Panc1 (cell line): Measurements from ENCODE around the gene CRELD2. TPM values are rescaled to one million over a fixed set of nuclear protein-coding genes. Genes with fewer than 3 reads are reported as not detected.
A peak's percentile ranks its signal among the peaks of the same experiment; 100 is the strongest.

Experiments used
- ATAC-seq: fragments of 200-7000 bp; cut with Tn5 transposase; 2 replicates; pipeline ENCODE4 v1.9.1; 2020; ENCODE audit warnings: mild to moderate bottlenecking, moderate library complexity
- BruUV-seq: library from RNA; stranded (reverse); fragments of 400-500 nt; replicated peaks from 2 replicates; lab custom pipeline; 2021; lab: Mats Ljungman, UMichigan
- CTCF ChIA-PET: fragments of 300-600 bp; sonication (Branson Sonifier 250); formaldehyde crosslinking; loops from one replicate; lab custom pipeline; 2022; ENCODE audit warnings: antibody characterized with exemption; lab: Charles Lee
- POLR2A ChIA-PET: fragments of 300-600 bp; sonication (Branson Sonifier 250); formaldehyde crosslinking; loops from one replicate; lab custom pipeline; 2022; ENCODE audit warnings: antibody characterized with exemption; lab: Charles Lee
- DNase-seq: peaks from one replicate; pipeline ENCODE4 v3.0.0-alpha.2; 2010; ENCODE audit warnings: low read depth, low spot score
- H3K27ac ChIP-seq: 2 replicates; pipeline ENCODE4 v1.5.1; 2011; ENCODE audit warnings: mild to moderate bottlenecking, low read length, inconsistent platforms
- H3K27me3 ChIP-seq: fragments of 200-500 bp; sonication (Bioruptor generic); 2 replicates; pipeline ENCODE4 v1.6.0; 2014; ENCODE audit warnings: low read length, inconsistent platforms; ENCODE audit not compliant: control insufficient read depth, insufficient read depth
- H3K36me3 ChIP-seq: fragments of 200-500 bp; sonication (Bioruptor generic); 2 replicates; pipeline ENCODE4 v1.5.1; 2014; ENCODE audit warnings: inconsistent platforms, mild to moderate bottlenecking, low read length, moderate library complexity; ENCODE audit not compliant: control insufficient read depth, insufficient read depth
- H3K4me1 ChIP-seq: 2 replicates; pipeline ENCODE4 v1.5.1; 2011; ENCODE audit warnings: inconsistent platforms, mild to moderate bottlenecking, low read length, moderate library complexity; ENCODE audit not compliant: control insufficient read depth, insufficient read depth
- H3K4me3 ChIP-seq, 2 experiments: 2 replicates each; pipeline ENCODE4 v1.5.1; 2011 to 2012; ENCODE audit warnings: low read depth in 2 of 2, low read length in 2 of 2, mild to moderate bottlenecking in 2 of 2, inconsistent platforms in 1 of 2, moderate library complexity in 1 of 2
- H3K9me3 ChIP-seq: fragments of 200-500 bp; sonication (Bioruptor generic); 2 replicates; pipeline ENCODE4 v1.5.1; 2014; ENCODE audit warnings: low read depth, mild to moderate bottlenecking, inconsistent platforms, low read length, moderate library complexity; ENCODE audit not compliant: control insufficient read depth, insufficient read depth
- POLR2AphosphoS5 ChIP-seq: IDR thresholded peaks from 2 replicates; pipeline ENCODE4 v1.6.1; 2012; ENCODE audit warnings: mild to moderate bottlenecking, low read depth, low read length, moderate library complexity
- SIN3A ChIP-seq: IDR thresholded peaks from 2 replicates; pipeline ENCODE4 v1.6.1; 2012; ENCODE audit warnings: low read depth, mild to moderate bottlenecking, low read length, moderate library complexity, borderline replicate concordance; ENCODE audit not compliant: insufficient read depth
- TCF7L2 ChIP-seq: IDR thresholded peaks from 2 replicates; pipeline ENCODE4 v1.6.1; 2011; ENCODE audit warnings: mild to moderate bottlenecking, low read depth, low read length, inconsistent platforms
- in situ Hi-C: cut with HindIII; loops from 2 replicates; pipeline ENCODE4 v1.10.0; 2016; ENCODE audit warnings: low sequenced_read_pairs, low pct_unique_long_range_greater_than_20kb
- intact Hi-C: fragments of 100-400 bp; cut with micrococcal nuclease; formaldehyde crosslinking; loops from one replicate; pipeline ENCODE4 v1.10.0; 2022; ENCODE audit not compliant: unreplicated experiment
- total RNA-seq: library from RNA; stranded (reverse); gene quantifications from one replicate; pipeline ENCODE4 v1.2.1, GENCODE V29; 2021; ENCODE audit not compliant: unreplicated experiment
- TF ChIP-seq, protein P1 (sequence below): fragments of 450-650 bp; IDR thresholded peaks from 2 replicates; pipeline ENCODE4 v1.5.1; 2017; ENCODE audit warnings: mild to moderate bottlenecking
- TF ChIP-seq, protein P2 (sequence below), 2 experiments: IDR thresholded peaks; 2 replicates each; pipeline ENCODE4 v1.6.1; 2011 to 2012; ENCODE audit warnings: low read depth in 2 of 2, control low read depth in 1 of 2, low read length in 1 of 2, mild to moderate bottlenecking in 1 of 2, moderate library complexity in 1 of 2; ENCODE audit not compliant: insufficient read depth in 1 of 2

Gene CRELD2
- total RNA-seq, 1 experiment from 2014 or later = 59.7 TPM

DNA sequence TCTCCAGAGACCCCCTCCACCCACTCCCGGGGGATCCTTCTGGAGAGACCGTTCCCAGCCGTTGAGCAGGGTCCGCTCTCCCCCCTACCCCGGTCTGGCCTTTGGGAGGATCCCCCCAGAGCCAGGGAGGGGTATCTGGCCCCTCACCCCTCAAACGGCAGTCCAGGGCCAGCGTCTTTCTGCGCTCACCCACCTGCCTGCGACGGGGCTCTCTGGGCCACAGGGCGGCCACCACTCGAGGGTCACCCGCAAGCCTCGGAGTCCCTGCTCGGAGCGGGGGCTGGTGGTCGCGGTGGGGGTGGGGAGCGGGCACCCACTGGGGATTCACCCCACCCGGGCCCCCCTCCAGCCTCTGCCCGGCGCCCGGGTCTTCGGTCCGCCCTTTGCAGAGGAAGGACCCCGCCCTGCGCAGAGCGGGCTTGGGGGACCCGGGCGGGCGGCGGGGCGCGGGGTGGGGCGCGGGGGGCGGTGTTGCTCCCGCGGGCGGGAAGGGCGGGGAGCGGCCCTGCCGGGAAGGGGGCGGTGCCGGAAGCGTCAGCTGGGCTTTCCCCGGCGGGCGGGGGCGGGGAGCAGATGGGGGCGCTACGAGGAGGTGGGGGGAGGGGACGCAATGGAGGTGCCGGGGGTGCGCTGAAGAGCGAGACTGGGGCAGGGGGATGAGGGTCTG is 16.6 kb downstream of the CRELD2 start:
- H3K9me3 ChIP-seq = no peaks in the 10 kb centered on the region
- intact Hi-C loops = no loop called here
- peak overlapping the region; percentile 74 for H3K27ac ChIP-seq
- ChIA-PET CTCF (no interaction called here), POLR2A (no interaction called here)
- TF ChIP-seq SIN3A = no peak
- TF ChIP-seq, protein P1, sequence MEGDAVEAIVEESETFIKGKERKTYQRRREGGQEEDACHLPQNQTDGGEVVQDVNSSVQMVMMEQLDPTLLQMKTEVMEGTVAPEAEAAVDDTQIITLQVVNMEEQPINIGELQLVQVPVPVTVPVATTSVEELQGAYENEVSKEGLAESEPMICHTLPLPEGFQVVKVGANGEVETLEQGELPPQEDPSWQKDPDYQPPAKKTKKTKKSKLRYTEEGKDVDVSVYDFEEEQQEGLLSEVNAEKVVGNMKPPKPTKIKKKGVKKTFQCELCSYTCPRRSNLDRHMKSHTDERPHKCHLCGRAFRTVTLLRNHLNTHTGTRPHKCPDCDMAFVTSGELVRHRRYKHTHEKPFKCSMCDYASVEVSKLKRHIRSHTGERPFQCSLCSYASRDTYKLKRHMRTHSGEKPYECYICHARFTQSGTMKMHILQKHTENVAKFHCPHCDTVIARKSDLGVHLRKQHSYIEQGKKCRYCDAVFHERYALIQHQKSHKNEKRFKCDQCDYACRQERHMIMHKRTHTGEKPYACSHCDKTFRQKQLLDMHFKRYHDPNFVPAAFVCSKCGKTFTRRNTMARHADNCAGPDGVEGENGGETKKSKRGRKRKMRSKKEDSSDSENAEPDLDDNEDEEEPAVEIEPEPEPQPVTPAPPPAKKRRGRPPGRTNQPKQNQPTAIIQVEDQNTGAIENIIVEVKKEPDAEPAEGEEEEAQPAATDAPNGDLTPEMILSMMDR = no peak
- no peak for TF ChIP-seq TCF7L2
- TF ChIP-seq, protein P2, sequence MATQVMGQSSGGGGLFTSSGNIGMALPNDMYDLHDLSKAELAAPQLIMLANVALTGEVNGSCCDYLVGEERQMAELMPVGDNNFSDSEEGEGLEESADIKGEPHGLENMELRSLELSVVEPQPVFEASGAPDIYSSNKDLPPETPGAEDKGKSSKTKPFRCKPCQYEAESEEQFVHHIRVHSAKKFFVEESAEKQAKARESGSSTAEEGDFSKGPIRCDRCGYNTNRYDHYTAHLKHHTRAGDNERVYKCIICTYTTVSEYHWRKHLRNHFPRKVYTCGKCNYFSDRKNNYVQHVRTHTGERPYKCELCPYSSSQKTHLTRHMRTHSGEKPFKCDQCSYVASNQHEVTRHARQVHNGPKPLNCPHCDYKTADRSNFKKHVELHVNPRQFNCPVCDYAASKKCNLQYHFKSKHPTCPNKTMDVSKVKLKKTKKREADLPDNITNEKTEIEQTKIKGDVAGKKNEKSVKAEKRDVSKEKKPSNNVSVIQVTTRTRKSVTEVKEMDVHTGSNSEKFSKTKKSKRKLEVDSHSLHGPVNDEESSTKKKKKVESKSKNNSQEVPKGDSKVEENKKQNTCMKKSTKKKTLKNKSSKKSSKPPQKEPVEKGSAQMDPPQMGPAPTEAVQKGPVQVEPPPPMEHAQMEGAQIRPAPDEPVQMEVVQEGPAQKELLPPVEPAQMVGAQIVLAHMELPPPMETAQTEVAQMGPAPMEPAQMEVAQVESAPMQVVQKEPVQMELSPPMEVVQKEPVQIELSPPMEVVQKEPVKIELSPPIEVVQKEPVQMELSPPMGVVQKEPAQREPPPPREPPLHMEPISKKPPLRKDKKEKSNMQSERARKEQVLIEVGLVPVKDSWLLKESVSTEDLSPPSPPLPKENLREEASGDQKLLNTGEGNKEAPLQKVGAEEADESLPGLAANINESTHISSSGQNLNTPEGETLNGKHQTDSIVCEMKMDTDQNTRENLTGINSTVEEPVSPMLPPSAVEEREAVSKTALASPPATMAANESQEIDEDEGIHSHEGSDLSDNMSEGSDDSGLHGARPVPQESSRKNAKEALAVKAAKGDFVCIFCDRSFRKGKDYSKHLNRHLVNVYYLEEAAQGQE (IDR thresholded peaks at IDR 0.05; ENCODE audit: insufficient read depth in 1 of 2, low read depth in 2 of 2, low read length in 1 of 2) = no peak
- TF ChIP-seq POLR2AphosphoS5 = no peak
- H3K4me3 ChIP-seq = peak overlapping the region; percentile 21 to 36; a peak in 3 of 4 replicates
- in situ Hi-C loops = no loop called here
- H3K4me1 ChIP-seq = peaks cover 52% of the 10 kb centered on the region
- BruUV-seq = no TSS peak
- H3K36me3 ChIP-seq = no peaks in the 10 kb centered on the region
- no peak for DNase-seq
- no peaks in the 10 kb centered on the region for H3K27me3 ChIP-seq
- ATAC-seq = no peak

DNA sequence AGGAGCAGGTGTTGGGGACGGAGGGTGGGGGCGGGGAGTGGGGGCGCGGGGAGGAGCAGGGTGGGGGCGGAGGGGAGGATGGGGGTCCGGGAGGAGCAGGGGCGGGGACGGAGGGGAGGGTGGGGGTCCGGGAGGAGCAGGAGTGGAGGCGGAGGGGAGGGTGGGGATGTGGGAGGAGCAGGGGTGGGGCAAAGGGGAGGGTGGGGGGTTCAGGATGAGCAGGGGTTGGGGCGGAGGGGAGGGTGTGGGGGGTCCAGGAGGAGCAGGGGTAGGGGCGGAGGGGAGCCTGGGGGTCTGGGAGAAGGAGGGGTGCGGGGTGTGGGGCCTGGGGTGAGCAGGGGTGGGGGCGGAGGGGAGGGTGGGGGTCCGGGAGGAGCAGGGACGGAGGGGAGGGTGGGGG is 17.1 kb downstream of the CRELD2 start:
- peaks cover 48% of the 10 kb centered on the region for H3K4me1 ChIP-seq
- CTCF ChIA-PET = interaction anchor here (0.6 kb wide), 1 partner anchor 57 kb away, joined by 4 read pairs; no protein-coding TSS in a partner anchor

More for the DNA sequence above, 17.1 kb downstream of the CRELD2 start:
- intact Hi-C loops (no loop called here), in situ Hi-C loops (no loop called here)
- Histone ChIP-seq H3K27ac (no peak overlapping the region), H3K36me3 (no peaks in the 10 kb centered on the region), H3K9me3 (no peaks in the 10 kb centered on the region), H3K27me3 (no peaks in the 10 kb centered on the region), H3K4me3 (no peak overlapping the region)
- POLR2A ChIA-PET = interaction anchor here (0.7 kb wide), 1 partner anchor 16 kb away, joined by 3 read pairs; no protein-coding TSS in a partner anchor
- TF ChIP-seq POLR2AphosphoS5 (no peak), TCF7L2 (no peak), SIN3A (no peak)
- TF ChIP-seq, protein P2 (IDR thresholded peaks at IDR 0.05; ENCODE audit: insufficient read depth in 1 of 2, low read depth in 2 of 2, low read length in 1 of 2) = no peak
- TF ChIP-seq, protein P1 = no peak
- no TSS peak for BruUV-seq
- ATAC-seq (no peak), DNase-seq (no peak)
